CD4-positive, CD25-positive, alpha-beta regulatory T cell (primary cell): ENCODE measurements around the gene ELF2. TPM values are rescaled to one million over a fixed set of nuclear protein-coding genes. Genes with fewer than 3 reads are reported as not detected.
A peak's percentile ranks its signal among the peaks of the same experiment; 100 is the strongest.
"Not testable (repeated sequence)": the region's sequence is repeated elsewhere in the genome, so short reads cannot be mapped to it uniquely, and the experiment has no call there.

Source experiments
- ATAC-seq, 2 donors: fragments of 150-1000 bp; cut with Tn5 transposase; one replicate each; pipeline ENCODE4 v1.10.0; 2021; ENCODE audit warnings: low read depth in 2 of 2, moderate number of reproducible peaks in 2 of 2, moderate library complexity in 1 of 2
- DNase-seq, 3 donors: peaks; one replicate each; pipeline versions ENCODE4 v3.0.0 to v3.0.0-alpha.2; 2012 to 2022; ENCODE audit warnings: mixed read lengths in 1 of 3
- H3K27ac ChIP-seq: one replicate; pipeline ENCODE4 v1.7.0; 2013; ENCODE audit warnings: mild to moderate bottlenecking, low read length; ENCODE audit not compliant: insufficient read depth, poor library complexity, severe bottlenecking
- H3K27me3 ChIP-seq: one replicate; pipeline ENCODE4 v1.7.0; 2013; ENCODE audit warnings: low read length; ENCODE audit not compliant: control insufficient read depth, insufficient read depth
- H3K36me3 ChIP-seq: one replicate; pipeline ENCODE4 v1.7.0; 2013; ENCODE audit warnings: mild to moderate bottlenecking, low read length, moderate library complexity; ENCODE audit not compliant: control insufficient read depth, insufficient read depth
- H3K4me1 ChIP-seq: 2 replicates; pipeline ENCODE4 v1.7.0; 2013; ENCODE audit warnings: mild to moderate bottlenecking, low read length; ENCODE audit not compliant: insufficient read depth, control insufficient read depth, poor library complexity, severe bottlenecking
- H3K4me3 ChIP-seq: one replicate; pipeline ENCODE4 v1.7.0; 2013; ENCODE audit warnings: low read depth, mild to moderate bottlenecking, low read length, moderate library complexity
- H3K9me3 ChIP-seq, 2 experiments: 1 replicate in 1 of 2; 2 replicates in 1 of 2; pipeline ENCODE4 v1.7.0; 2013; ENCODE audit warnings: low read length in 2 of 2, mild to moderate bottlenecking in 1 of 2, moderate library complexity in 1 of 2; ENCODE audit not compliant: control insufficient read depth in 2 of 2
- H3K27ac Mint-ChIP-seq, 3 donors: one replicate each; pipeline ENCODE4 v1.8.0; 2020 to 2022; ENCODE audit warnings: mild to moderate bottlenecking in 3 of 3, mixed read lengths in 3 of 3, moderate library complexity in 2 of 3
- H3K27me3 Mint-ChIP-seq: one replicate; pipeline ENCODE4 v1.8.0; 2022; ENCODE audit warnings: mild to moderate bottlenecking, mixed read lengths
- H3K36me3 Mint-ChIP-seq: one replicate; pipeline ENCODE4 v1.8.0; 2020; ENCODE audit warnings: mixed read lengths
- H3K4me1 Mint-ChIP-seq, 4 donors: one replicate each; pipeline ENCODE4 v1.8.0; 2020 to 2022; ENCODE audit warnings: mixed read lengths in 4 of 4, mild to moderate bottlenecking in 1 of 4
- H3K4me3 Mint-ChIP-seq, 4 donors: one replicate each; pipeline ENCODE4 v1.8.0; 2020 to 2022; ENCODE audit warnings: mild to moderate bottlenecking in 4 of 4, mixed read lengths in 4 of 4, moderate library complexity in 3 of 4
- H3K9me3 Mint-ChIP-seq, 7 donors: one replicate each; pipeline ENCODE4 v1.8.0; 2020 to 2022; ENCODE audit warnings: mixed read lengths in 7 of 7, mild to moderate bottlenecking in 3 of 7, moderate library complexity in 2 of 7
- polyA plus RNA-seq, 4 donors: library from polyadenylated mRNA; unstranded; fragments of 300-500 nt; fragmentation: Illumina TruSeq; gene quantifications; one replicate each; pipeline ENCODE4 v1.2.3, GENCODE V29; 2021
- total RNA-seq: library from RNA; stranded (reverse); gene quantifications from one replicate; pipeline ENCODE4 v1.2.3, GENCODE V29; 2022

The ELF2 gene
- total and polyA plus RNA-seq, 5 donors from 2014 or later = 27.7 to 75.0 (median 32.9) TPM

DNA sequence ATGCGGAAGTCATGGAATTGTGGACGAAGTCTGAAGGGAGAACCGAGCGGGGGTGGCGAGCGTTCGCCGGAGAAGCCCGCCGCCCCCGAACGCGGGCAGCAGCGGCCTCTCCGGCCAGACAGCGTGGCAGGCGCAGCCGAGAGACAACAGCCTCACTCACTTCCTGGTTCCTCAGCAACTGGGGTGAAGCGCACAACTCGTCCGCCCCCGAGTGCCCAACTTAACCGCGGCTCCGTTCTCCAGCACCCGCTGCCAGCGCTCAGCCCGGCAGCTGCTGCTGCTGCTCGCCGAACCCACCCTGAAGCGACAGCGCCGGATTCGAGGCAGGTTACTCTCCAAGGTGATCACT is 93.4 kb downstream of the ELF2 start:
- H3K9me3 Mint-ChIP-seq = peaks cover 0 to 3% (median 0%) of the 10 kb centered on the region in 7 donors
- no peaks in the 10 kb centered on the region for H3K36me3 ChIP-seq
- H3K4me1 ChIP-seq = peaks cover 32% of the 10 kb centered on the region
- DNase-seq (peak in 2 of 3 donors; percentile 70 to 80), ATAC-seq (peak; percentile 41 to 42)
- no peaks in the 10 kb centered on the region for H3K36me3 Mint-ChIP-seq
- H3K4me1 Mint-ChIP-seq = peaks cover 14 to 45% (median 34%) of the 10 kb centered on the region in 4 donors
- peak overlapping the region; percentile 92 to 98 (median 93) for H3K27ac Mint-ChIP-seq
- peak overlapping the region; percentile 90 to 95 (median 93) for H3K4me3 Mint-ChIP-seq
- peak overlapping the region; percentile 93 for H3K27ac ChIP-seq
- peak overlapping the region; percentile 96 for H3K4me3 ChIP-seq
- H3K27me3 ChIP-seq = no peaks in the 10 kb centered on the region
- no peaks in the 10 kb centered on the region for H3K9me3 ChIP-seq
- no peaks in the 10 kb centered on the region for H3K27me3 Mint-ChIP-seq

DNA sequence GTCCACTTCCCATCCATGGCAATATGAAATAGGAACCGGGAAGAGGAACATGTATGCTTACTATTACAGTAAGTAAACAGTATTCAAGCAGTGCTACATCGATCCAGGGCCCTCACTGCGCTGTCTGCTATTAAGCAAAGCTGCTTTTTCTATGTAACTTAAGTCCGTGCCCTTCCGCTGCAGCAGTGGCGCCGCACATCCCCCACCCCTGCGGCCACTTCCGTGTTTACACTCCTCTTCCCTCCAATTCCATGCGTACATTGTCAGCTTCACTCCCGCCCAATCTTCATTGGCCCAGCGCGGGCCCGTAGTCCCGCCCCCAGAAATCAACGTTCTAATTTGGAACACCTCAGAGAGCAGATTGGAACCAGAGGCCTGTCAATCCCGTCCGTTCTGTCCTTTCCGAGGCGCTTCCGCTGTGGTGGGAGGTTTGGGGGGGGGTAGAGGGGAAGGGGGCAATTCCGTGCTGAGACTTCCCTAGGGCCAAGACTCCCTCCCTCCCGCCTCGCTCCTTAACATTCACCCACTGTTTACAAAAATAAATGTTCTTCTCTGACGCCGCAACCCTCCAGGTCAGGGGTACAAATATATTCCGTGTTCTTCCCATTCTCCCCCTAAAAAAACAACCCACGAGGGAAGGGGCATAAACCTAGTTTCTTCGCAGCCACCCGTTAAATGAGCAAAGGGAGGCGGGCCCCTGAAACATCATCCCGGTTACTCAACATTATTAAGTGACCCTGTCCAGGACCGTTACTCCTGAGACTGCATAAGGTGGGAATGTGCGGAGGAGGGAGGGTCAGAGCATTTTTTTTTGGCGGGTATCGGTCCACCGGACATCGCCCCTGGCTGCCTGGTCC is 94.0 kb downstream of the ELF2 start:
- no peaks in the 10 kb centered on the region for H3K9me3 ChIP-seq
- Mint-ChIP-seq H3K4me3 (peak overlapping the region; percentile 90 to 95 (median 93)), H3K36me3 (no peaks in the 10 kb centered on the region), H3K27ac (peak overlapping the region; percentile 92 to 98 (median 93)), H3K9me3 (peaks cover 0 to 3% (median 0%) of the 10 kb centered on the region in 7 donors), H3K4me1 (peaks cover 12 to 48% (median 36%) of the 10 kb centered on the region in 4 donors), H3K27me3 (no peaks in the 10 kb centered on the region)
- peak overlapping the region; percentile 93 for H3K27ac ChIP-seq
- DNase-seq = peak; percentile 90 to 97 (median 91)
- ATAC-seq = peak; percentile 76 to 79
- no peaks in the 10 kb centered on the region for H3K27me3 ChIP-seq
- H3K36me3 ChIP-seq = no peaks in the 10 kb centered on the region
- peaks cover 32% of the 10 kb centered on the region for H3K4me1 ChIP-seq
- H3K4me3 ChIP-seq = peak overlapping the region; percentile 96

DNA sequence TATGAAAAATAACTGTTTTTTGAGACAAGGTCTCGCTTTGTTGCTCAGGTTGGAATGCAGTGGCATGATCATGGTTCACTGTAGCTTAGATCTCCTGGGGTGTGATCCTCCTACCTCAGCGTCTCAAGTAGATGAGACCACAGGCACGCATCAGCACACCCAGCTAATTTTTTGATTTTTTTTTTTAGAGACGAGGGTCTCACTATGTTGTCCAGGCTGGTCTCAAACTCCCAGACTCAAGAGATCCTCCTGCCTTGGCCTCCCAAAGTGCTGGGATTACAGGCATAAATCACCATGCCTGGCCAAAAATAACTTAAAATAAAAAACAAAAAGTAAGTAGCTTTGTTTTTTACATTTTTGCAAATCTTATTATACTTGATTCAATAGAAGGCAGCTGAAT is 98.1 kb downstream of the ELF2 start:
- Histone ChIP-seq H3K4me1 (peaks cover 44% of the 10 kb centered on the region), H3K9me3 (no peaks in the 10 kb centered on the region), H3K27me3 (no peaks in the 10 kb centered on the region), H3K4me3 (peak overlapping the region; percentile 1), H3K27ac (no peak overlapping the region), H3K36me3 (peaks cover 3% of the 10 kb centered on the region)
- no peaks in the 10 kb centered on the region for H3K36me3 Mint-ChIP-seq
- no peak overlapping the region for H3K27ac Mint-ChIP-seq
- DNase-seq (no peak), ATAC-seq (no peak)
- H3K4me1 Mint-ChIP-seq = peaks cover 27 to 66% (median 51%) of the 10 kb centered on the region in 4 donors
- peaks cover 0 to 3% (median 0%) of the 10 kb centered on the region in 7 donors for H3K9me3 Mint-ChIP-seq
- H3K4me3 Mint-ChIP-seq = peak overlapping the region in 2 of 4 donors; percentile 60 to 73
- no peaks in the 10 kb centered on the region for H3K27me3 Mint-ChIP-seq

DNA sequence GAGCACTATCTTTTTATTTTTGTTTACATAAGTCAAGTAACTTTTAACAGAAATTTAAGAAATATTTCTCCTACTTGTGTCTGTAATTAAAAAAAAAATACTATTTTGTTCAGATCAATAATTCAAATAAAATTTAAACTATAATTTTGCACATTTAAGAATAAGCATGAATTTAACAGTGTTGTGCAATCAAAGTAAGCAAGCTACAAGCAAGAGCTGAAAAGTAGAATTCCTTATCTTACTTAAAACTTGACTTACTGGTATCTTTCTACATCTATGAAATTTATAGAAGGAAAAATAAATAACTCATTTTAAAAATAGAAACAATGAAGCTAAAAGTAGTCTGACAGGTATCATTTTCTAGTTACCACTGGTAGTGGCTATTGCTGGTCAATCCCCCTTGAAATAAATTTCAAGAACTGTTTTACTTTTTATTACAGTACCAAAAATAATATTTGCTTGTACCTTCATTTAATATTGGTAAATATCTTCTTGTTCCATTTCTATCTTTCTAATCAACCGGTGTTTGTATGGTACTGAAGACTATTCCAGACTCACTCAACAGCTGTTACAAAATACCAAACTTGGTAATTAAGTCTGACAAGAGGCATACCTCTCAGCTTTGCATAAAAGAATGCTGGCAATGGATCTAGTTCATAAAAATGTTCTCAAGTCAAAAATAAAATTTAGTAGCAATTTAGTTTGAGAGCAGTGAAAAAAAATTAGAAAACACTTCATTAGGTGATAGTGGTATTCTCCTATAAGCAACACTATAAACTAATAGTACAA is 99.3 kb downstream of the ELF2 start:
- Mint-ChIP-seq H3K36me3 (no peaks in the 10 kb centered on the region), H3K4me1 (peaks cover 32 to 73% (median 54%) of the 10 kb centered on the region in 4 donors), H3K27ac (peak overlapping the region in 2 of 3 donors; percentile 42 to 43), H3K9me3 (no peaks in the 10 kb centered on the region), H3K4me3 (peak overlapping the region in 3 of 4 donors; percentile 11 to 35 (median 13)), H3K27me3 (no peaks in the 10 kb centered on the region)
- Histone ChIP-seq H3K9me3 (no peaks in the 10 kb centered on the region), H3K4me3 (peak overlapping the region; percentile 45), H3K27ac (no peak overlapping the region), H3K4me1 (peaks cover 46% of the 10 kb centered on the region), H3K27me3 (no peaks in the 10 kb centered on the region), H3K36me3 (peaks cover 8% of the 10 kb centered on the region)
- ATAC-seq (no peak), DNase-seq (no peak)

DNA sequence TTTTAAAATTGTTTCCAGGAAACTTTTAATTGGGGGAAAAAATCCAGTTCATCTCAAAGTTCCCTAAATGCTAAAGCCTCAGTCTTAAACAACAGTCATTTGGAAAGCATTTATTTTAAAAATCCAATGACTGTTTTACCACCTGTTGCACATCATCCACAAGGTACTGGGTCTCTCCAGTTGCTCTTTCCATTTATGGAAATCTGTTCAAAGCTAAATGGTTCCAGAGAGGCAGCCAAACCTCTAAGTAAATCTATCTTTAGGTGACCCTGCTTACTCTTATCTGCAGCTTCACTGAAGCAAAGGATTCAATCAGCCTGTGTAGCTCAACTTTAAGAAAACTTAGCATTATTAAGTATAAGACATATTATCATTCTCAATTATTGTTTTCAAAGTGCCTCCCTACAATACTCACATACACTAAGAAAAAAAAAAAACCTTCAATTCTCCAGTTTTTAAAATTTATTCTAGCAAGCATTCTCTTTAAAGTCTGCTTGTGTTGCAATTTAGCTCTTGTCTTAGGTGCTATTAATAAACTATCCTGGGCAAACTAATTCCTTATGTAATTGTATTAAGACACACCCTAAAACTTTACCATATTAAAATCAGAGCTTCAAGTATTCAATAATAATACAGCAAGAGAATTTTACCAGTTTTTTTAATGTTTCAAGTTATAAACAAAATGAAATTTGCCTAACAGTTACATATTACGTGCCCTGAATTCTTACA is 100.8 kb downstream of the ELF2 start:
- Mint-ChIP-seq H3K9me3 (no peaks in the 10 kb centered on the region), H3K36me3 (peaks cover 9% of the 10 kb centered on the region), H3K27ac (peak overlapping the region in 1 of 3 donors; percentile 36), H3K4me3 (peak overlapping the region in 2 of 4 donors; percentile 2 to 80), H3K4me1 (peaks cover 27 to 66% (median 52%) of the 10 kb centered on the region in 4 donors), H3K27me3 (no peaks in the 10 kb centered on the region)
- Histone ChIP-seq H3K36me3 (peaks cover 20% of the 10 kb centered on the region), H3K27ac (no peak overlapping the region), H3K9me3 (no peaks in the 10 kb centered on the region), H3K27me3 (no peaks in the 10 kb centered on the region), H3K4me3 (peak overlapping the region; percentile 16), H3K4me1 (peaks cover 36% of the 10 kb centered on the region)
- DNase-seq (no peak), ATAC-seq (no peak)

DNA sequence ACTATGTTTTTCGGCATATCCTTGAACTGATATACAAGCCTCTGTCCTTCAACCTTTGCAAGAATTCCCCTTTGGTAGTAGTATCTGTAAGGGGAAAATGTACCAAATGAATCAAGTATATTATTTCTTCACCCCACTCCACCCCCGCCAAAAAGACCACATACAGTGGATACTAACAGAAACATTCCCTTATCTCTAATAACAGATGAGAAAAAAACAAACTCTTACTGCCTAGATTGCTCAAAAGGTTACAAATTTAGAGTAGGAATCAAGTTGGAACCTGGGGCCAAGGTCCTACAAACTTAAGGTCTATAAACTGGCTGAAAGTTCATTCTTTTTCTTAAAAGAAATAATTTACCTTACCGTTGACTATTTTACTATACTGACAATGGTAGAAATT is 116.4 kb downstream of the ELF2 start:
- ATAC-seq = no peak
- H3K4me1 ChIP-seq = peaks cover 5% of the 10 kb centered on the region
- H3K9me3 ChIP-seq = no peaks in the 10 kb centered on the region
- Mint-ChIP-seq H3K27me3 (no peaks in the 10 kb centered on the region), H3K9me3 (no peaks in the 10 kb centered on the region), H3K27ac (peak overlapping the region in 1 of 3 donors; percentile 6), H3K4me1 (peaks cover 7 to 24% (median 20%) of the 10 kb centered on the region in 4 donors), H3K36me3 (peaks cover 44% of the 10 kb centered on the region), H3K4me3 (no peak overlapping the region)
- no peak overlapping the region for H3K27ac ChIP-seq
- peaks cover 81% of the 10 kb centered on the region for H3K36me3 ChIP-seq
- no peaks in the 10 kb centered on the region for H3K27me3 ChIP-seq
- H3K4me3 ChIP-seq = no peak overlapping the region
- no peak for DNase-seq

DNA sequence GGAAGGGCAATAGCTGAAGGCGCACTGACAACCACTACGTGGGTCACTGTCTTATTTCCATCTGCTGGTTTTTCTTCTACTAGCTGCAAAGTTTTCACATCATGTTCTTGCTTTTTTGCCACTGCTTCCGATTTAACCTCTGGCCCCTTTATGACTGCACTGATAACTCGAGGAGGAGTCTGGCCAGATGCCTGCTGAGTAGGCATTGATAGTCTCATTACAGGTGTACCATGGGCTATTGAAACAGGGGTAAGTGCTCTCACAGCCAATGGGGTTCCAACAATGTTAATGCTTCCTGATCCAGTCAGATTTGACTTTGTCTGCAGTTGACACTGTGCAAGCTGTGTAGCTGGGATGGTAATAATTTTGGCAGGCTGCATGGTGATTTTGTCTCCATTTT is 118.0 kb downstream of the ELF2 start:
- ATAC-seq, H3K9me3 Mint-ChIP-seq, DNase-seq, H3K4me3 ChIP-seq, H3K4me1 ChIP-seq, H3K27me3 ChIP-seq, H3K27ac ChIP-seq, H3K27ac Mint-ChIP-seq, H3K9me3 ChIP-seq, H3K4me3 Mint-ChIP-seq, H3K27me3 Mint-ChIP-seq: not testable (repeated sequence)
- peaks cover 18 to 37% (median 27%) of the 10 kb centered on the region in 4 donors for H3K4me1 Mint-ChIP-seq
- H3K36me3 Mint-ChIP-seq = peaks cover 52% of the 10 kb centered on the region
- H3K36me3 ChIP-seq = peaks cover 77% of the 10 kb centered on the region
